ENCODE results near the gene MS4A15.

- no peak for TF ChIP-seq POLR2A (IDR thresholded peaks at IDR 0.05; ENCODE audit: low read depth, low read length)
- no peak for TF ChIP-seq POLR2AphosphoS5 (IDR thresholded peaks at IDR 0.05; ENCODE audit: low read depth, low read length)
These were observed 25.9 kb downstream of the MS4A15 start for GRCh38 chr11:60782393-60783140.

Measured in GM12892 (cell line).